Measurements from ENCODE around the gene BNC2. TPM values are rescaled to one million over a fixed set of nuclear protein-coding genes. Genes with fewer than 3 reads are reported as not detected.

The BNC2 gene
- total RNA-seq, 1 donor from 2014 or later: 2.4 TPM

DNA sequence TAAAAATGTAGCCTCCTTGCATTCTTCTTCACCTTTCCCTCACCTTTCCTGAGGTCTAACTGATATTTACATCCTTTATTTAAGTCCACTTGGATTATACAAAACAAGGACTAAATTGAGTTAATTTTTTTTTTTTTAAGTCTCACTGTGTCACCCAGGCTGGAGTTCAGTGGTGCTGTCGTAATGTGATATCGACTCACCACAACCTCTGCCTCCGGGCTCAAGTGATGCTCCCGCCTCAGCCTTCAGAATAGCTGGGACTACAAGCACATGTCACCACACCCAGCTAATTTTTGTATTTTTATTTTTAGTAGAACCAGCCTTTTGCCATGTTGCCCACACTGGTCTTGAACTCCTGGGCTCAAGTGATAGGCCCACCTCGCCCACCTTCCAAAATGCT lies 195.3 kb downstream of the BNC2 start:
- H3K4me1 ChIP-seq: no peaks in the 10 kb centered on the region
- H3K27me3 ChIP-seq: no peaks in the 10 kb centered on the region
- H3K27ac ChIP-seq: no peak overlapping the region
- no peak overlapping the region for H3K4me3 Mint-ChIP-seq
- H3K4me2 ChIP-seq: no peak overlapping the region
- no peak overlapping the region for H3K27ac Mint-ChIP-seq
- TF ChIP-seq, protein P1, sequence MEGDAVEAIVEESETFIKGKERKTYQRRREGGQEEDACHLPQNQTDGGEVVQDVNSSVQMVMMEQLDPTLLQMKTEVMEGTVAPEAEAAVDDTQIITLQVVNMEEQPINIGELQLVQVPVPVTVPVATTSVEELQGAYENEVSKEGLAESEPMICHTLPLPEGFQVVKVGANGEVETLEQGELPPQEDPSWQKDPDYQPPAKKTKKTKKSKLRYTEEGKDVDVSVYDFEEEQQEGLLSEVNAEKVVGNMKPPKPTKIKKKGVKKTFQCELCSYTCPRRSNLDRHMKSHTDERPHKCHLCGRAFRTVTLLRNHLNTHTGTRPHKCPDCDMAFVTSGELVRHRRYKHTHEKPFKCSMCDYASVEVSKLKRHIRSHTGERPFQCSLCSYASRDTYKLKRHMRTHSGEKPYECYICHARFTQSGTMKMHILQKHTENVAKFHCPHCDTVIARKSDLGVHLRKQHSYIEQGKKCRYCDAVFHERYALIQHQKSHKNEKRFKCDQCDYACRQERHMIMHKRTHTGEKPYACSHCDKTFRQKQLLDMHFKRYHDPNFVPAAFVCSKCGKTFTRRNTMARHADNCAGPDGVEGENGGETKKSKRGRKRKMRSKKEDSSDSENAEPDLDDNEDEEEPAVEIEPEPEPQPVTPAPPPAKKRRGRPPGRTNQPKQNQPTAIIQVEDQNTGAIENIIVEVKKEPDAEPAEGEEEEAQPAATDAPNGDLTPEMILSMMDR (IDR thresholded peaks at IDR 0.05): no peak
- TF ChIP-seq EZH2 (IDR thresholded peaks at IDR 0.05) (no peak), EZH2phosphoT487 (IDR thresholded peaks at IDR 0.05) (no peak)
- H2AFZ ChIP-seq (replicated peaks): no peak overlapping the region
- H3K9ac ChIP-seq: no peak overlapping the region
- peaks cover 13% of the 10 kb centered on the region for H3K4me1 Mint-ChIP-seq
- H3F3A ChIP-seq (ENCODE audit: low read depth): no peaks in the 10 kb centered on the region
- H3K36me3 ChIP-seq: no peaks in the 10 kb centered on the region
- no peak overlapping the region for H3K4me3 ChIP-seq
- no peak for DNase-seq (ENCODE audit: low spot score)
- no peaks in the 10 kb centered on the region for H3K9me3 Mint-ChIP-seq
- H3K9me3 ChIP-seq (ENCODE audit: low read depth): no peaks in the 10 kb centered on the region
- no peaks in the 10 kb centered on the region for H4K20me1 ChIP-seq (ENCODE audit: low read depth)
- peaks cover 2% of the 10 kb centered on the region for H3K27me3 Mint-ChIP-seq (ENCODE audit: insufficient read depth, low read depth)
- H3K36me3 Mint-ChIP-seq: no peaks in the 10 kb centered on the region
- no peaks in the 10 kb centered on the region for H3K79me2 ChIP-seq (ENCODE audit: low read depth)

DNA sequence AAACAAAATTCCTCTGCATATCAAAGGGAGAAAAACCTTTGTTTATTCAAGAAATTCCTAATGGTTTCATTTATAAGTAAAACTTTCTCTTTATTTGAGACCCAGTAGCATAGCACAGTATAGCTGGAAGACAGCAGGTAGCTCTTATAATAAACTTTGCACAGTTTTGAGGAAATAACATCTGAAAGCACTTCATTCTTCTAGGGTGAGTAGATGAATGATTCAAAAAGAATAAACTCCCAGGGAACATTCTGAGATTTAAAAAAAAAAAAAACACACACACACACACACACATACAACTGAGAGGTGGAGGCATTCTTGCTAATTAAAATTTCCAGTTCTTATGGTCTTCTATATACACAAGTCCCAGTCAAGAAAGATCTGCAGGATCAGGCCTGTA lies 197.3 kb downstream of the BNC2 start:
- H3K27me3 Mint-ChIP-seq (ENCODE audit: insufficient read depth, low read depth): no peaks in the 10 kb centered on the region
- no peak overlapping the region for H3K9ac ChIP-seq
- no peaks in the 10 kb centered on the region for H3K9me3 ChIP-seq (ENCODE audit: low read depth)
- H3K27ac ChIP-seq: no peak overlapping the region
- no peaks in the 10 kb centered on the region for H3K4me1 ChIP-seq
- TF ChIP-seq, protein P1 (IDR thresholded peaks at IDR 0.05): no peak
- TF ChIP-seq EZH2 (IDR thresholded peaks at IDR 0.05) (no peak), EZH2phosphoT487 (IDR thresholded peaks at IDR 0.05) (no peak)
- no peaks in the 10 kb centered on the region for H3F3A ChIP-seq (ENCODE audit: low read depth)
- H3K4me1 Mint-ChIP-seq: peaks cover 5% of the 10 kb centered on the region
- no peak for DNase-seq (ENCODE audit: low spot score)
- H3K36me3 Mint-ChIP-seq: no peaks in the 10 kb centered on the region
- H2AFZ ChIP-seq (replicated peaks): no peak overlapping the region
- no peak overlapping the region for H3K4me2 ChIP-seq
- H3K4me3 ChIP-seq: no peak overlapping the region
- no peaks in the 10 kb centered on the region for H3K27me3 ChIP-seq
- H3K79me2 ChIP-seq (ENCODE audit: low read depth): no peaks in the 10 kb centered on the region
- no peak overlapping the region for H3K27ac Mint-ChIP-seq
- no peak overlapping the region for H3K4me3 Mint-ChIP-seq
- no peaks in the 10 kb centered on the region for H3K36me3 ChIP-seq
- no peaks in the 10 kb centered on the region for H4K20me1 ChIP-seq (ENCODE audit: low read depth)
- no peaks in the 10 kb centered on the region for H3K9me3 Mint-ChIP-seq

DNA sequence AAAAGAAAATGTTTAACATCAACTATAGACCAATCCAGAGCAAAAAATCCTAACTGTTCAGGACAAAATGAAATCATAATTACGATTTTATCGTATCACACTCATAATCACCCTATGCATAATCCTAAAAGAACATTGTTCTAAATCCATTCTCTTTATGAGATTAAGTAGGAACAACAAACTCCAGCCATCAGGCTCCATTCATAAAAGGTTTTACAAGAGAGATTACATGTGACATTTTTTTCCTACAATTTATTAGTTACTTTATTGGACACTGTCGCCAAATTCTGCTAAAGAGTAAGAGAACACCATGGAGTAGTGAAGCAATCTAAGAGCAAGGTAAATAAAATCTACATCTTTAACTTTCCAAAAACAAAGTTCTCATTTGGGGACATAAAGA lies 198.0 kb downstream of the BNC2 start:
- Histone ChIP-seq H3K9ac (no peak overlapping the region), H3K27me3 (no peaks in the 10 kb centered on the region), H3K79me2 (ENCODE audit: low read depth) (no peaks in the 10 kb centered on the region), H3F3A (ENCODE audit: low read depth) (no peaks in the 10 kb centered on the region), H3K36me3 (no peaks in the 10 kb centered on the region), H2AFZ (replicated peaks) (no peak overlapping the region), H3K4me1 (no peaks in the 10 kb centered on the region), H4K20me1 (ENCODE audit: low read depth) (no peaks in the 10 kb centered on the region), H3K4me3 (no peak overlapping the region), H3K27ac (no peak overlapping the region), H3K9me3 (ENCODE audit: low read depth) (no peaks in the 10 kb centered on the region), H3K4me2 (no peak overlapping the region)
- no peak for DNase-seq (ENCODE audit: low spot score)
- no peak overlapping the region for H3K4me3 Mint-ChIP-seq
- peaks cover 5% of the 10 kb centered on the region for H3K4me1 Mint-ChIP-seq
- no peaks in the 10 kb centered on the region for H3K36me3 Mint-ChIP-seq
- no peak overlapping the region for H3K27ac Mint-ChIP-seq
- no peaks in the 10 kb centered on the region for H3K27me3 Mint-ChIP-seq (ENCODE audit: insufficient read depth, low read depth)
- no peaks in the 10 kb centered on the region for H3K9me3 Mint-ChIP-seq
- no peak for TF ChIP-seq EZH2 (IDR thresholded peaks at IDR 0.05)
- no peak for TF ChIP-seq EZH2phosphoT487 (IDR thresholded peaks at IDR 0.05)
- TF ChIP-seq, protein P1 (IDR thresholded peaks at IDR 0.05): no peak
